Spinal cord (tissue), 10 donors: Measurements from ENCODE around the gene PRKCH. TPM values are rescaled to one million over a fixed set of nuclear protein-coding genes. Genes with fewer than 3 reads are reported as not detected.

Experiments used
- DNase-seq, 6 donors: peaks; one replicate each; pipeline versions ENCODE4 v3.0.0 to v3.0.0-alpha.2; 2013 to 2015; ENCODE audit warnings: low spot score in 6 of 6, low read depth in 4 of 6
- H3K27ac ChIP-seq: one replicate; pipeline ENCODE4 v1.5.1; 2013; ENCODE audit warnings: low read depth, low read length, control low read depth
- H3K27me3 ChIP-seq: one replicate; pipeline ENCODE4 v1.6.1; 2013; ENCODE audit warnings: low read length; ENCODE audit not compliant: control insufficient read depth, insufficient read depth
- H3K36me3 ChIP-seq: one replicate; pipeline ENCODE4 v1.6.1; 2013; ENCODE audit warnings: low read length; ENCODE audit not compliant: control insufficient read depth, insufficient read depth
- H3K4me1 ChIP-seq: one replicate; pipeline ENCODE4 v1.6.1; 2013; ENCODE audit warnings: low read length; ENCODE audit not compliant: control insufficient read depth, insufficient read depth
- H3K4me3 ChIP-seq: one replicate; pipeline ENCODE4 v1.5.1; 2013; ENCODE audit warnings: low read depth, low read length, control low read depth
- H3K9me3 ChIP-seq: one replicate; pipeline ENCODE4 v1.6.1; 2013; ENCODE audit warnings: low read length; ENCODE audit not compliant: control insufficient read depth, insufficient read depth
- WGBS: methylation state at CpG from one replicate; pipeline ENCODE4 v1.1.5; 2013; ENCODE audit warnings: missing lambda C conversion rate; ENCODE audit not compliant: insufficient coverage; 5-methylcytosine and 5-hydroxymethylcytosine counted together
- polyA plus RNA-seq, 2 donors: library from polyadenylated mRNA; unstranded; fragments of 120-200 nt; gene quantifications; one replicate each; pipeline ENCODE4 v1.2.1, GENCODE V29; 2013; ENCODE audit not compliant: insufficient read length in 2 of 2
- total RNA-seq, 2 donors: library from RNA; depleted of rRNA in 1 of 2; stranded (reverse); fragments of 120-200 nt in 1 of 2; fragments of >200 nt in 1 of 2; gene quantifications; one replicate each; pipeline versions ENCODE4 v1.2.3 to v1.2.4, GENCODE V29; 2013 to 2014
- donor health status: healthy.

Gene PRKCH
- total and polyA plus RNA-seq, 4 donors: 9.6 to 30.7 (median 15.5) TPM

DNA sequence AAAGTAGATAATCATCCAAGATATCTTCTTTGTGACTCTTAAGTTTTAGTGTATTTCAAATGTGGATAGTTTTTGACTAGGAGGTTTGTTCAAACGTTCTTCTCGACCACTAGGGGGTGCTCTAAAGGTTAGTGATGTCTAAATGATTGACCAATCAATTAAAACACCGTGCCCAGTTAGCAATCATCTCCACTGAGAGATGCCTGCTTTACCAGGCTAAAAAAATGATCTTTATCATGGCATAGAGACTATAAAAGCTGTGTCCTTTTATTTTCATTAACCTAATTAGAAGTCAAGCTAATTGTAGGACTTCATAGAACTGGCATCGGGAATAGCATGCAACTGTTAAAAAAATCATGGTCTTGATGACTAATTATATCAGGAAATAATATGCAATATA lies 153.9 kb downstream of the PRKCH start:
- peak in 2 of 6 donors; percentile 45 to 71 for DNase-seq
- Histone ChIP-seq H3K36me3 (no peaks in the 10 kb centered on the region), H3K27ac (no peak overlapping the region), H3K4me3 (no peak overlapping the region), H3K4me1 (peaks cover 21% of the 10 kb centered on the region), H3K27me3 (no peaks in the 10 kb centered on the region), H3K9me3 (no peaks in the 10 kb centered on the region)
- WGBS: no CpG with 5 or more reads among the region's 4 CpGs

DNA sequence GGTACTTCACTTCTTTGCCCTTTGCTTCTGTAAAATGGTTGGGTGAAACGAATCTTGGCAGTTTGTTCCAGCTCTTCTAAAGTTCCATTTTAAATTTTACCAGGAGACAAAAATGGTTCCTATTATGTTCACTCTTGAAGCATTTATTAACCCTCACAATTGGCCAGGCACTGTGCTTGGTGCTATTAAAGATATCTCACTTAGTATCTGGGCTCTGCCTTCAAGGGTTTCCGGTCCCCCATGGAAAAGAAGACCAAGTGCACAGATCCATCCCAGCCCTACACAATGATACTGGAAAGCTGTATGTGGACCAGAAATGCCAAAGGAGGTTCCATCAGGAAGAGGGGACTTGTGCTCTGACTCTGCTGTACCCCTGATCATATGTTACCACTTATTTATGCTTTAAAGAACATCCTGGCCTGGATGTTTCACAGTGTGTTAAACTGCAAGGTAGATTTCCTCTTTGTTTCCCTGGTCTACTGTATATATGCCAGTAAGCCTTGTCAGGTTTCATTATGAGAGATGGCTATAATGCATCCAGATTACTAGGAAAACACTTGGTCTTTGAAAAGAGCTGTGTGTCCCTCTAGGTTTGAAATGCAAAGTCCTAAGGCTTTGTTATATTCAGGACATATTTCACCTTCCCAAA lies 154.8 kb downstream of the PRKCH start:
- H3K9me3 ChIP-seq: no peaks in the 10 kb centered on the region
- H3K27me3 ChIP-seq: no peaks in the 10 kb centered on the region
- H3K4me3 ChIP-seq: no peak overlapping the region
- peak overlapping the region; percentile 60 for H3K27ac ChIP-seq
- no peaks in the 10 kb centered on the region for H3K36me3 ChIP-seq
- no peak for DNase-seq
- H3K4me1 ChIP-seq: peaks cover 14% of the 10 kb centered on the region
- WGBS: no CpG with 5 or more reads among the region's 2 CpGs

DNA sequence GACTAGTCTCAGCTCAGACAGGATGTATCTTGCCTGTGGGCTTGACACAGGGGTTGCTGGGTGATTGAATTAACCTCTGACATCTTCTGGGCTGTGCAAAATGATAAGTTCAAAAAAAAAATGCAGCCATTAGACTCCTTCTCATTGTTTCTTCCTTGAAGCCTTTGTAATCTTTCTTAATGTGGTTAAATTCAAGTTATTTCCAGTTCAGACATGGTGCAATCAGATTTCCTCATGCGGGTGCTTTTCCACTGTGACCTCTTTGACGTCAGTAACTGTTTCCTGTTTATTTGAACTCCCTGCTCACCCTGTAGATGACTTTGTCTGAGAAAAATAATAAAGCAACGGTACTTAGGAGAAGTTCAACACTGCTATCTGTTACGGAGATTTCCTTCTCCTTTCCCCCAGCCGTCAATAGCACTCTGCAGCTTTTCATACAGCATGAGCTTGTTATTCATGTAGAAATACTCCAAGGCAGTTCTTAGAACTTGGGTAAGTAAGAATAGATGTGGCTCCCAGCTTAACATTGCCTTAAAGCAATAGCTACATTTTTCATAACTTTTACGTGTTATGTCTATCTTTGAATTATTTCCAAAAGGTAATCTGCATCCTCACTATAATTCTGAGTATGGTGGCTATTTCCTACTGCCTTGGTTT lies 155.5 kb downstream of the PRKCH start:
- no peaks in the 10 kb centered on the region for H3K27me3 ChIP-seq
- H3K27ac ChIP-seq: peak overlapping the region; percentile 60
- DNase-seq: peak in 2 of 6 donors; percentile 32 to 49
- WGBS: no CpG with 5 or more reads among the region's 6 CpGs
- H3K9me3 ChIP-seq: no peaks in the 10 kb centered on the region
- H3K36me3 ChIP-seq: no peaks in the 10 kb centered on the region
- peaks cover 10% of the 10 kb centered on the region for H3K4me1 ChIP-seq
- no peak overlapping the region for H3K4me3 ChIP-seq

DNA sequence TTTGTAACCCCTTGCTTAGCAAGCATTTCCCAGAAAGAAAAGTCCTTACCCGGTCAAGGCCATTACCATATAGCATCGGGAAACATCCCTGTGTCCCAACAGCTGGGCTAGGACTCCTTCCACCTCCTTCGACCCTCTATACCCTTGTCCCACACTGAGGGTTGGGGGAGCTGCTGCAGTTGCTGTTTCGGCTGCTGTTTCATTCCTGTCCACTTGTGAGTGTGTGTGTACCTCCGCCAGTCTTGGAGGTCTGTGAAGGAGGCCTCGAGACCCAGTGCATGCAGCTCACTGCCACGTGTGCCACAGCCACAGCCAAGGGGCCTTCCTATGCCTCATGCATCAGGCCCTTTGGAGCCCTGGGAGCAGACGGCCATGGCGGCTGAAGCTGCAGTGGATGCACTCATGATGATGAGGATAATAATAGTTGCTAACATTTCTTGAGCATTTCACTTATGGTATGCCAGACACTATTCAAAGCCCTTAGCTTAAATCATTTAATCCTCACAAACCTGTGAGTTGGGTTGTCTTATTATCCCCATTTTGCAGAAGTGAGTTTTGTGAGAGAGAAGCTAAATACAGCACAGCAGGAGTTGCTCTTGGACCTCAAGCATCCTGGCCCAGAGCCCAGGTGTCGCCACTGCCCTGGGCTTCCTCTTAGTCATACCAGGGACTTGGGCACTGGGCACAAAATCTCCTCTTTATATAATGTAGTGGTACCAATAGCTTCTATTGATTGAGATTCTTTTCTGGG lies 156.5 kb downstream of the PRKCH start:
- DNase-seq: peak in 1 of 6 donors; percentile 33
- 74% methylated on average over 3 of the region's 10 CpGs for WGBS
- Histone ChIP-seq H3K36me3 (no peaks in the 10 kb centered on the region), H3K9me3 (no peaks in the 10 kb centered on the region), H3K4me3 (no peak overlapping the region), H3K27me3 (no peaks in the 10 kb centered on the region), H3K4me1 (peaks cover 6% of the 10 kb centered on the region), H3K27ac (no peak overlapping the region)

DNA sequence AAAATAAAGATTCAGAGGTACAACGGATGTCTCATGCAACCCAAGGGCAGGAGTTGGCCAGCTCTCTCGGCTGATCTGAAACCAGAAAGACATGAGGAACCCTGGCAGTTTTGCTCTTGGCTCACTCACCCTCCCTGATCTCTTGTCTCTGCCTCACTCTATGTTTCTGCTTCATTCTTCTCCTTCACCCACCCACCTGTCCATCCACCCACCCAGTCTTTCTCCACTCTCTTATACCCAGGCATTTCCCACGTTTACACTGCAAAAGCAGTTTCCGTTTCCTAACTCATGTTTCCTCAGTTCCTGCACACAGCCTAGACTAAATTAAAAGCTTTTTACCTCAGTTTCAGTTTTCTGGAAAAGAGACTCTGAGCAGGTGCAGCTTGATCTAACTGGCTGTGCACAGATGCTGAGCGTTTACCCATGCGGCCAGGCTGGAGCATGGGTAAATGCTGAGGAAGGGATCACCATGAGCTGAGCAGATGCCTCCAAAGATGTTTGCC lies 157.6 kb downstream of the PRKCH start:
- DNase-seq: no peak
- Histone ChIP-seq H3K4me1 (peaks cover 6% of the 10 kb centered on the region), H3K27ac (no peak overlapping the region), H3K27me3 (no peaks in the 10 kb centered on the region), H3K36me3 (no peaks in the 10 kb centered on the region), H3K4me3 (no peak overlapping the region), H3K9me3 (no peaks in the 10 kb centered on the region)
- 81% methylated on average over 6 of the region's 6 CpGs for WGBS

DNA sequence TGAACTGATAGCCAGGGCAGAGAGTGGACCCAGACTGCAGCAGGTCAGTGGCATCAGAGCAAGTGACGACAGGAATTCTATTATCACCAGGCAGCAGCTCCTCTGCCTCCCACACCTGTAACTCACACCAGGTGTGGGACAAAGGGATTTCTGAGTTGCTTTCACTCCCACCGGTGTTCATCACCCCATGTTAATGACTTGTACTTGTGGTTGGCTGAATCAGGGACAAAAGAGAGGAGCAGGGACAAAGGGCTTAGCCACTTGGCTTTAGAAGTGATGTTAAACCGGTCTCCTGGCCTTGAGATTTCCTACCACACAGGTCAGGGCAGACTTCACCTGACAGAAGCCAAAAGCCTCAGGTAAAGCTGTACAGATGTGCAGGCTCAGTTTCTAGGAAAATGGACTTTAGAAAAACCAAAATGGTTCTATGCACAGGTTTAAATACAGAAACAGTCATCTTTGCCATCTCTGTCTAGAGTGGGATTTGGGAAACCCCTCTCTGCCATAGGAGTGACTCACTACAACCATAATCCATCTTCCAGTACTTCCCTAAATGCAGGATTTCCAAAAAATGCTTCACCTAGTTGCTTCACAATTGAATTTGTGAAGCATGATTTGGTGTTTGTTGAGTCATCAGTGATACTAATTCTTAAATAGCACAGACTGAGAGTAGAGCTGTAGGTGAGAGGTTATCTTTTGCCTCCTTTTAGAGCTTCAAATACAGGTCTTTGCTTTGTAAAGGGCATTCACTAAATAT lies 158.5 kb downstream of the PRKCH start:
- WGBS: 70% methylated on average over 2 of the region's 3 CpGs
- Histone ChIP-seq H3K27ac (no peak overlapping the region), H3K4me1 (peaks cover 6% of the 10 kb centered on the region), H3K27me3 (no peaks in the 10 kb centered on the region), H3K4me3 (no peak overlapping the region), H3K36me3 (no peaks in the 10 kb centered on the region), H3K9me3 (no peaks in the 10 kb centered on the region)
- DNase-seq: no peak

DNA sequence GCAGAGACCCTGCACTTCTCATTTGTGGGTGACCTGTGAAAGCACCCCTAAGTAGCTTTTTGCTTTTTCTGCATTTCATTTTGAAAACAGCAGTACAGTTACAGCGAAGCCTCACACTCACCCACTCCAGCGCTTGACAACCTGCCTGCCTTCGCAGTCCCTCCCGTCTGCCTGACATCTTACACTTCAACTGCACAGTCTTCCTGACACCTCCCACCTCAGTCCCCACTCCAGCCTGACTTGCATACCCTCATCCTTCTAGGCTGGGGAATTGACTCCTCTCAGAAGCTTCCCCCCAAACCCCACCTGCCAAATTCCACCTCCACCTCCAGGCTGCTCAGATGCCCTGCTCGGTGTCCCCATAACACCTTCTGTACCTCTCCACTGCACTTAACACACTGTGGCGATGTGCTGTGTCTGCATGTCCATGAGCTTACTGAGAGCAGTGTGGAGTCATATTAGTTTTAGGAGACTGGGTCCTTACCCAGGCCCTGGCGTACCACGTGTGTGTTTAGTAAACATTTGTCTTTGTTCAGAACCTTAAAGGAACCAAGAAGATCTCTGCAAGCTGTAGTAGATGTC lies 159.4 kb downstream of the PRKCH start:
- no peak overlapping the region for H3K4me3 ChIP-seq
- no peaks in the 10 kb centered on the region for H3K36me3 ChIP-seq
- no peak overlapping the region for H3K27ac ChIP-seq
- no peak for DNase-seq
- peaks cover 6% of the 10 kb centered on the region for H3K4me1 ChIP-seq
- H3K9me3 ChIP-seq: no peaks in the 10 kb centered on the region
- WGBS: 71% methylated on average over 6 of the region's 8 CpGs
- no peaks in the 10 kb centered on the region for H3K27me3 ChIP-seq

DNA sequence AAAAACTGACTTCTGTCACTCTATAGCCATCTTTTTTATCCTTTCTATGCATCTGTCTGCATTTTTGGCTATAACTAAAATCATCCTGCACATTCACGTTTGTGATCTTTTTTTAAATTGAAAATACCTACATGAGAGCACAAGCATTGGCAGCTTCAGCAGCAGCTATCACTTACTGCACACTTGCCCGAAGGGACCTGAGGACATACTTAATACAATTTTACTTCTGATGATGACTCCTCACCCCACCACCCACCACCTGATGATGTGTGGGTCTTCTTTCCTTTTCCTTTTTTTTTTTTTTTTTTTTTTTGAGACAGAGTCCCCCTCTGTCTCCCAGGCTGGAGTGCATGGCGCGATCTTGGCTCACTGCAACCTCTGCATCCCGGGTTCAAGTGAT lies 160.3 kb downstream of the PRKCH start:
- H3K36me3 ChIP-seq: no peaks in the 10 kb centered on the region
- no peak overlapping the region for H3K4me3 ChIP-seq
- no peaks in the 10 kb centered on the region for H3K9me3 ChIP-seq
- H3K4me1 ChIP-seq: peaks cover 6% of the 10 kb centered on the region
- H3K27ac ChIP-seq: no peak overlapping the region
- no peak for DNase-seq
- no peaks in the 10 kb centered on the region for H3K27me3 ChIP-seq
- WGBS: 94% methylated on average over 4 of the region's 5 CpGs
